Prostate gland (tissue), 2 donors: ENCODE results near the gene EFCAB3. TPM values are rescaled to one million over a fixed set of nuclear protein-coding genes. Genes with fewer than 3 reads are reported as not detected.
"Not testable (repeated sequence)": the region's sequence is repeated elsewhere in the genome, so short reads cannot be mapped to it uniquely, and the experiment has no call there.

Source experiments
- DNase-seq: peaks from one replicate; pipeline ENCODE4 v3.0.0-alpha.2; 2019; ENCODE audit warnings: low spot score
- H3K27ac ChIP-seq, 2 donors: fragments of 200-600 bp; sonication (generic); 2 replicates each; pipeline ENCODE4 v1.5.1; 2017 to 2019
- H3K27me3 ChIP-seq: fragments of 200-600 bp; sonication (generic); replicated peaks from 2 replicates; pipeline ENCODE4 v1.5.1; 2019; ENCODE audit not compliant: insufficient read depth
- H3K36me3 ChIP-seq, 2 donors: fragments of 200-600 bp; sonication (generic); 1 replicate in 1 of 2; 2 replicates in 1 of 2; pipeline versions ENCODE4 v1.5.1 to v1.8.1; 2017 to 2019
- H3K4me1 ChIP-seq: fragments of 200-600 bp; sonication (generic); replicated peaks from 2 replicates; pipeline ENCODE4 v1.5.1; 2019
- H3K4me3 ChIP-seq, 2 donors: fragments of 200-600 bp; sonication (generic); 2 replicates each; pipeline ENCODE4 v1.5.1; 2017 to 2019
- H3K9me3 ChIP-seq: fragments of 200-600 bp; sonication (generic); 2 replicates; pipeline ENCODE4 v1.5.1; 2017
- CTCF ChIP-seq, 4 experiments: fragments of 200-600 bp in 2 of 4; fragments of 450-650 bp in 2 of 4; sonication (generic) in 2 of 4; IDR thresholded peaks; 1 replicate in 3 of 4; 2 replicates in 1 of 4; pipeline ENCODE4 v1.5.1; 2016 to 2019; ENCODE audit warnings: antibody characterized with exemption in 4 of 4, mild to moderate bottlenecking in 2 of 4, moderate library complexity in 2 of 4
- POLR2A ChIP-seq: fragments of 450-650 bp; IDR thresholded peaks from one replicate; pipeline ENCODE4 v1.6.1; 2016; ENCODE audit warnings: antibody characterized with exemption, mild to moderate bottlenecking
- POLR2AphosphoS5 ChIP-seq: sonication (generic); formaldehyde crosslinking; IDR thresholded peaks from one replicate; pipeline ENCODE4 v1.6.1; 2017; ENCODE audit warnings: antibody characterized with exemption
- WGBS: methylation state at CpG from one replicate; pipeline ENCODE4 v1.1.5; 2018; 5-methylcytosine and 5-hydroxymethylcytosine counted together
- intact Hi-C: fragments of 100-400 bp; cut with DNase I; formaldehyde crosslinking; loops from one replicate; pipeline ENCODE4 v1.14.2; 2022
- total RNA-seq, 2 donors: library from RNA; depleted of rRNA; stranded (reverse); fragments of >200 nt; gene quantifications; one replicate each; pipeline ENCODE4 v1.1.0, GENCODE V29; 2016

The EFCAB3 gene
- total RNA-seq, 2 donors from 2014 or later, result not detected

DNA sequence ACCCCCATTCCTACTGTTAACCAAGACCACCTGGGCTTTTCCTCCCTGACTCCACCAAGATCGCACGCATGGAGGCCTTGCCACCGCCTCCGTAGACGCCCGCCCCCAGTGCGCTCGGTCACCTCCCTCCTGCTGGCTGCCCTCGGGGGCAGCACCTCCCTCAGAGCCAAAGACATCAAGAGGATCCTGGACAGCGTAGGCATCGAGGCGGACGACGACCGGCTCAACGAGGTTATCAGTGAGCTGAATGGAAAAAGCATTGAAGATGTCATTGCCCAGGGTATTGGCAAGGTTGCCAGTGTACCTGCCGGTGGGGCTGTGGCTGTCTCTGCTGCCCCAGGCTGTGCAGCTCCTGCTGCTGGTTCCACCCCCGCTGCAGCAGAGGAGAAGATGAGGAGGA is 1.2 kb downstream of the EFCAB3 start:
- no peak for DNase-seq
- no peaks in the 10 kb centered on the region for H3K27me3 ChIP-seq
- WGBS, result 89% methylated on average over 18 of the region's 18 CpGs
- H3K36me3 ChIP-seq, result no peaks in the 10 kb centered on the region
- H3K4me3 ChIP-seq, result no peak overlapping the region
- no peaks in the 10 kb centered on the region for H3K9me3 ChIP-seq
- TF ChIP-seq POLR2A (no peak), CTCF (IDR thresholded peaks at IDR 0.05) (no peak), POLR2AphosphoS5 (no peak)
- intact Hi-C loops, result no loop called here
- H3K4me1 ChIP-seq, result no peaks in the 10 kb centered on the region
- no peak overlapping the region for H3K27ac ChIP-seq

GRCh38 chr17:62388856-62389255 is 8.5 kb downstream of the EFCAB3 start:
- Histone ChIP-seq H3K4me3 (no peak overlapping the region), H3K27ac (no peak overlapping the region), H3K4me1 (no peaks in the 10 kb centered on the region), H3K27me3 (no peaks in the 10 kb centered on the region), H3K36me3 (no peaks in the 10 kb centered on the region), H3K9me3 (no peaks in the 10 kb centered on the region)
- no peak for DNase-seq
- TF ChIP-seq CTCF (IDR thresholded peaks at IDR 0.05), result no peak
- no peak for TF ChIP-seq POLR2AphosphoS5
- TF ChIP-seq POLR2A, result no peak
- intact Hi-C loops, result no loop called here
- 70% methylated on average over 1 of the region's 1 CpG for WGBS

DNA sequence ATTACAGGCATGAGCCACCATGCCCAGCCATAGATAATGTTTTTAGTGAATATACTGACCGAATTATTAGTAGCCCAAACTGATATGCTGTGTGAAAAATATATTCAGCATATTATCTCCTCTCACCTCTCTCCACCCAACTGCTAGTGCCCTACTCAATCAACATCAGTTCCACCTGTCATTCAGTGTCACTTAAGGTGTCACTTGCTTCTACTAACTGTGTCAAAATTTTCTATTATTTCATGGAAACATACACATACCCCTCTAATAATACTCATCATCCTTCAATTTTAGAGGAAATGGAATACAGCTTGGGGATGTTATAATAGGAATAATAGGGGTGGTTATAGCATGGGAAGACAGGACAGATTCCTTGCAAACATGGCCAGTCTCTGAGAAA is 12.6 kb downstream of the EFCAB3 start:
- WGBS, result 87% methylated on average over 1 of the region's 1 CpG
- H3K27me3 ChIP-seq, result no peaks in the 10 kb centered on the region
- no peak overlapping the region for H3K4me3 ChIP-seq
- no peak for TF ChIP-seq POLR2A
- TF ChIP-seq CTCF (IDR thresholded peaks at IDR 0.05), result no peak
- no peak for TF ChIP-seq POLR2AphosphoS5
- intact Hi-C loops, result no loop called here
- no peak for DNase-seq
- no peaks in the 10 kb centered on the region for H3K4me1 ChIP-seq
- H3K27ac ChIP-seq, result no peak overlapping the region
- no peaks in the 10 kb centered on the region for H3K9me3 ChIP-seq
- H3K36me3 ChIP-seq, result no peaks in the 10 kb centered on the region

DNA sequence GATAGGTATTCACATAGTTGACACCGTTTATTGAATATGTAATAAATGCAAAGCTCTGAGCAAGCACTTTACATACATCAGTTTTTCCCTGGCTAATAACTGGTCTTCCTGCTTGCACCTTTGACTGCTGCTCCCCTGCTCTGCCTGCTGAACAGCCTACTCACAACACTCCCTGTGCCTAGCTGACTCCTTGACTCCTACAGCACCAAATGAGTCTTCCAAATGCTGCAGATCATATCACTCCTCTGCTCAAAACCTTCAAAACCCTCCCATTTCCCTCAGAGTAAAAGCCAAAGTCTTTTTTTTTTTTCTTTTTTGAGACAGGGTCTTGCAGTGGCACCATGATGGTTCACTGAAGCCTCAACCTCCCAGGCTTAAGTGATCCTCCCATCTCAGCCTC is 18.5 kb downstream of the EFCAB3 start:
- WGBS, result 85% methylated on average over 1 of the region's 1 CpG
- intact Hi-C loops, result no loop called here
- no peaks in the 10 kb centered on the region for H3K27me3 ChIP-seq
- TF ChIP-seq POLR2AphosphoS5 (no peak), CTCF (IDR thresholded peaks at IDR 0.05) (no peak), POLR2A (no peak)
- no peaks in the 10 kb centered on the region for H3K9me3 ChIP-seq
- no peaks in the 10 kb centered on the region for H3K4me1 ChIP-seq
- H3K27ac ChIP-seq, result no peak overlapping the region
- H3K4me3 ChIP-seq, result no peak overlapping the region
- no peak for DNase-seq
- H3K36me3 ChIP-seq, result no peaks in the 10 kb centered on the region

DNA sequence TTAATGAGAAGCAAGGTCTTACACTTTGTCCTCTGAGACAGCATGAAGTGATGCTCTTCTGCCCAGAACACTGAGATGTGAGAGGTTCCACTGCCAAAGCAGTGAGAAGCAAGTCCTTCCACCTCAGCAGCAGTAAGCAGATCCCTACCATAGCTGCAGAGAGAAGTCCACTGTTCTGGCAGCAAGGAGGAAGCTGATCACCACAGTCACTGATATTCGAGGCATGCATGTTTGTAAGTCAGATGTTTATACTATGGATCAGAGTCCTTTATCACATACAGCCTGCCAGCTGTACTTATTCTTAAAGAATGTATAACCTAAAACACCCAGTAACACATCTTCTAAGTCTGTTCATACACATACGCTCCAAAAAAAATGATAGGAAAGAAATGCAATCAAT is 25.1 kb downstream of the EFCAB3 start:
- TF ChIP-seq CTCF (IDR thresholded peaks at IDR 0.05), result no peak
- no peak for TF ChIP-seq POLR2A
- no peak for TF ChIP-seq POLR2AphosphoS5
- H3K36me3 ChIP-seq, result no peaks in the 10 kb centered on the region
- no peaks in the 10 kb centered on the region for H3K27me3 ChIP-seq
- intact Hi-C loops, result no loop called here
- DNase-seq, result no peak
- H3K27ac ChIP-seq, result no peak overlapping the region
- H3K9me3 ChIP-seq, result no peaks in the 10 kb centered on the region
- no peak overlapping the region for H3K4me3 ChIP-seq
- 52% methylated on average over 2 of the region's 2 CpGs for WGBS
- H3K4me1 ChIP-seq, result no peaks in the 10 kb centered on the region

GRCh38 chr17:62413090-62413489 is 32.7 kb downstream of the EFCAB3 start:
- intact Hi-C loops, H3K27me3 ChIP-seq, H3K4me3 ChIP-seq, H3K36me3 ChIP-seq, H3K27ac ChIP-seq, DNase-seq, H3K9me3 ChIP-seq, H3K4me1 ChIP-seq: not testable (repeated sequence)
- WGBS, result 84% methylated on average over 1 of the region's 1 CpG
